Vagina (tissue), 2 donors: Measurements from ENCODE around the gene ATAD1.

Source experiments
- POLR2A ChIP-seq, 2 donors: fragments of 450-650 bp; IDR thresholded peaks; one replicate each; pipeline ENCODE4 v1.6.1; 2017; ENCODE audit warnings: antibody characterized with exemption in 2 of 2, mild to moderate bottlenecking in 2 of 2, moderate library complexity in 2 of 2
- POLR2AphosphoS5 ChIP-seq, 2 donors: sonication (generic); formaldehyde crosslinking; IDR thresholded peaks; one replicate each; pipeline ENCODE4 v1.9.0; 2017; ENCODE audit warnings: antibody characterized with exemption in 2 of 2, mild to moderate bottlenecking in 2 of 2, low read depth in 1 of 2; ENCODE audit not compliant: insufficient read depth in 1 of 2
- TF ChIP-seq, protein P1 (sequence below), 3 experiments: fragments of 450-650 bp in 2 of 3; fragments of 200-600 bp in 1 of 3; sonication (generic) in 1 of 3; IDR thresholded peaks; one replicate each; pipeline ENCODE4 v1.5.1; 2017 to 2019; ENCODE audit warnings: antibody characterized with exemption in 3 of 3, mild to moderate bottlenecking in 2 of 3, moderate library complexity in 2 of 3

DNA sequence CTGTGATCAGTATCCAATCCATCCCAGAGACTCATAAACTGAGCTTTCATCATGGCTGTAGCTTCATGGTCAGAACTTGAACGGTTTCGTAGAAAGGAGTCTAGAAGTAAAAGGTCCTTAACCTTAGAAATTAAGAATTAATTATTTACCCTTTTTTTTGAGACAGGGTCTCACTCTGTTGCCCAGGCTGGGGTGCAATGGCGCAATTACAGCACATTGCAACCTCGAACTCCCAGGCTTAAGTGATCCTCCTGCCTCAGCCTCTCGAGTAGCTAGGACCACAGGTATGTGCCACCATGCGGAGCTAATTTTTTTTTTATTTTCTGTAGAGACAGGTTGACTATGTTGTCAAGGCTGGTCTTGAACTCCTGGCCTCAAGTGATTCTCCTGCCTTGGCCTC is 41.7 kb downstream of the ATAD1 start:
- TF ChIP-seq, protein P1, sequence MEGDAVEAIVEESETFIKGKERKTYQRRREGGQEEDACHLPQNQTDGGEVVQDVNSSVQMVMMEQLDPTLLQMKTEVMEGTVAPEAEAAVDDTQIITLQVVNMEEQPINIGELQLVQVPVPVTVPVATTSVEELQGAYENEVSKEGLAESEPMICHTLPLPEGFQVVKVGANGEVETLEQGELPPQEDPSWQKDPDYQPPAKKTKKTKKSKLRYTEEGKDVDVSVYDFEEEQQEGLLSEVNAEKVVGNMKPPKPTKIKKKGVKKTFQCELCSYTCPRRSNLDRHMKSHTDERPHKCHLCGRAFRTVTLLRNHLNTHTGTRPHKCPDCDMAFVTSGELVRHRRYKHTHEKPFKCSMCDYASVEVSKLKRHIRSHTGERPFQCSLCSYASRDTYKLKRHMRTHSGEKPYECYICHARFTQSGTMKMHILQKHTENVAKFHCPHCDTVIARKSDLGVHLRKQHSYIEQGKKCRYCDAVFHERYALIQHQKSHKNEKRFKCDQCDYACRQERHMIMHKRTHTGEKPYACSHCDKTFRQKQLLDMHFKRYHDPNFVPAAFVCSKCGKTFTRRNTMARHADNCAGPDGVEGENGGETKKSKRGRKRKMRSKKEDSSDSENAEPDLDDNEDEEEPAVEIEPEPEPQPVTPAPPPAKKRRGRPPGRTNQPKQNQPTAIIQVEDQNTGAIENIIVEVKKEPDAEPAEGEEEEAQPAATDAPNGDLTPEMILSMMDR (IDR thresholded peaks at IDR 0.05): no peak
- no peak for TF ChIP-seq POLR2AphosphoS5 (IDR thresholded peaks at IDR 0.05; ENCODE audit: insufficient read depth in 1 of 2, low read depth in 1 of 2)
- TF ChIP-seq POLR2A (IDR thresholded peaks at IDR 0.05): no peak
